NCI-H748 (cell line): ENCODE measurements around the gene PXDC1.

Experiments used
- DNase-seq: peaks from one replicate; lab custom pipeline; 2025; ENCODE audit not compliant: unreplicated experiment; lab: John Stamatoyannopoulos, UW

The PXDC1 gene

DNA sequence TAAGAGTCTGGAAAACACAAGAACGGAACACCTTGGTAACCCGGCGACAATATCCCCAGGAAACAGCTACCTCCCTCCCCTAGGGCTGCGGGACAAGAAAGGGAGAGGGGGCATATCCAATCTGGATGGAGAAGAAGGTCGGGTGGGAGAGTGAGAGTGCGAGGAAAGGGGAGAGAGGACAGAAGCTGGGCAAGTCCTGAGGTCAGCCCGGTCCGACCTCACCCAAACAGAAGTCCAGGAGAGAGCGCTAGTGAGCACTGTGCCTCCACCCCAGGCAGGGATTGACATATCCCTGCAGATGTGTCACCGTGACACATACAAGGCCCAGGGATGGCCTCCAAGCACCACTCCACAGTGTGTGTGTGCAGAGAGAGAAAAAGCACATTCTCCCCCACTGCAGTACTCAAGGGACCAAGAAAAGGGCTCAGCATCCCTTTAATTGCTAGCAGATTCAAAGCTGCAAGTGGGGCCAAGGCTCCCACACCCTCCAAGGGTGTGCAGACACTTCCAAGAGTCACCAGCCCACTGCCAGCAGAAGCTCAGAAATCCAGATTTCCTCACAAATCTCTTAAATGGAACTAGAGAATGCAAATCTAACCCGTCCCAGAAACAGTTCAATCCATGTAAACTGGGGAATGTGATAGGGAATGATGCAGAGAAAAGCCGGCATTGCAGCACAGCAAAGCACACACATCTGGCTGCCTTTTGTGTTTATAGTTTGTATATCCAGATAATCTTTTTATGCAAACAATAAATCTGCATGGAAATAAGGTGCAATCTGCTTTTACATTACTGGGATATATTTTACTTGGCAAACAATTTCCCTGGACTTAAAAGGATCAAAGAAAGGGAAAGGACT lies 3.1 kb downstream of the PXDC1 start:
- peak; percentile 53 for DNase-seq

DNA sequence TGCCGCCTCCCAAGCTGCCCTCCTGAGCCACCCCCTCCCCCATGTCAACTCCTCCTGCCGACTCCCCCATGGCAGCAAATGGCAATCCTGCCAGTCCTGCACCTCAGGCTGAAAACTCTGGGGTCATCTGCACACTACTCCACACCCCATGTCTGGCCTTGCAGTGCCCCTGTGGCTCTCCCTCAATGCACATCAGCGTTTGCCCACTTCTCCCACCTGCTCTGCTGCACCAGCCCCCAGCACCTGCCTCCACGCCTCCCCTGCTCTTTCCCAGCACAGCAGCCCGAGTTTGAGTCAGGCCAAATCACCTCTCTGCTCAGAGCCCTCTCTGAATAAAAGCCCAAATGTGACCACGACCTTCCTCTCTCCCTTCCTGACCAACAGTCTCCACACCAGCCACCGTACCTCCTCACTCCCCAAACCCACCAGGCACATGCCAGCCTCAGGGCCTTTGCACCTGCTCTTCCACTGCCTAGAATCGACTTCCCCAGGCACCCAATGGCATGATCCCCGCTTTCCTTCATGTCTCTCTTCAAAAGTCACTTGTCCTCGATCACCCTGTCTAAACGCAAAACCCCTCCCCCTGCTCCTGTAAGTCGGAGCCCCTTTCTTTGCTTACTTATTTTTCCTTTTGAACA lies 4.3 kb downstream of the PXDC1 start:
- no peak for DNase-seq

DNA sequence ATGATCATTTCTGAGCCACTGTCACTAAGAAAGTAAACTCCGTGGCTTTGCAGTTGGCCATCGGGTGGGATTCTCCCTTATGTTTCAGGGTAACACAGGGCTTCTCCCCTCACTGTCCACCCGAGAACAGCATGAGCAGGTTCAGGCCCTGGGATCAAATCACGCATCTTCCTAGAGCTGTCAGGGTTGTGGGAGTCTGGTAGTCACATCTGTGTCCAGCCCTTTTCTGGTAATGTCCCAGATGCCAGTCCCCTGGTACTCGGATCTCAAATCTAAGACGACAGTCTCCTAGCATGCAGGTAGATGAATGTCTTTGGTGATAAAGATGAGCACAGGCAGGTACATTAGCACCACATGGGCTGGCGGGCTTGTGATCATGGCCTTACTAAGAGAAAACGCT lies 4.8 kb downstream of the PXDC1 start:
- no peak for DNase-seq

DNA sequence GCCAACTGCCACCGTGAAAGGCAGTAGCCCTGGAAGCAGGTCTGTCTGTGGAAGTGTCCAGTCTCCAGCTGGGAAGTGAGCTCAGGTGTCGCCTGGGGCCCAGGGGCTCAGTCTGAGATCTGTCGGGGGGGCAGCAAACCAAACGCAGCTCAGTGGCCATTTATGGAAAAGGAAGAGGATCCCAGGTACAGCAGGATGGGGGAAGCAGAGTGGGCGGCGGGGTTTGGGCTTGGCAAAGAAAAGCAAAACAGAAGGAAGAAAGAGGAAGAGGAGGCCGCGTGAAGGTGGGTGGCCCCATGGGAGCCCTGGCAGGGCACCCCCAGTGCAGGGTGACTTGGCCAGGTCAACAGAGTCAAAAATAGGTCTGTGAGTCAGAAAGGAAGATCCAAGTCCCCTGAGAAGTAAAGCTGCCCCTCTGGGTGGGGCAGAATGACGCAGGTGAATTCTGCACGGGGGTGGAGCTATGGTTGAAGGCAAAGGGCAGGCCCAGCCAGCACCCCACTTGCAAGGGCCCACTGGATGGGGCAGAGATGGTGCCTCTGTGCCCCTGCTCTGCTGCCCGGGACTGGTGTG lies 5.3 kb downstream of the PXDC1 start:
- no peak for DNase-seq

DNA sequence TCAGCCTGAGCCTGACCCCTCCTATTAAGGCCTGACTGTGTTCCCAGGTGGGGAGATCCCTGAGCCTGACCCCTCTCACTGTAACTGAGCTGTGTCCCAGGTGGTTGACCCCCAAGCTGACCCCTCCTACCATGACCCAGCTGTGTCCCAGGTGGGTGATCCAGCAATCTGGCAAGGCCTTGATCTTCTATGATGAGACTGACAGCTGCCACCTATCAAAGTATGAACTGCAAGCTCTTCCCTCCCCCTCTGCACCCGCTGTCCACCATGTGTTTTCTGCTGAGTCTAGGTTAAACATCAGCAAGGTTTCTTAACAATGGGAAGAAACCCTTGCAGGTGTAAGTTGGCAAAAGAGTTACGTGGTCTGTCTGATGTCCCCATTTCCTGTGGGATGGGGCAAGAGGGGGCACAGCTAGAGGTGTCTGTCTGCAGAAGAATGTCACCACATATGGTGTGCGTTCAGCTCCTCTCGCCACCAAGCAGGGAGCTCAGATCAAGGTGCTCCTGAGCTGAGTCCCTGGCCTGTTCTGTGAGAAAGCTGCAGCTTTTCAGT lies 5.9 kb downstream of the PXDC1 start:
- DNase-seq = no peak

DNA sequence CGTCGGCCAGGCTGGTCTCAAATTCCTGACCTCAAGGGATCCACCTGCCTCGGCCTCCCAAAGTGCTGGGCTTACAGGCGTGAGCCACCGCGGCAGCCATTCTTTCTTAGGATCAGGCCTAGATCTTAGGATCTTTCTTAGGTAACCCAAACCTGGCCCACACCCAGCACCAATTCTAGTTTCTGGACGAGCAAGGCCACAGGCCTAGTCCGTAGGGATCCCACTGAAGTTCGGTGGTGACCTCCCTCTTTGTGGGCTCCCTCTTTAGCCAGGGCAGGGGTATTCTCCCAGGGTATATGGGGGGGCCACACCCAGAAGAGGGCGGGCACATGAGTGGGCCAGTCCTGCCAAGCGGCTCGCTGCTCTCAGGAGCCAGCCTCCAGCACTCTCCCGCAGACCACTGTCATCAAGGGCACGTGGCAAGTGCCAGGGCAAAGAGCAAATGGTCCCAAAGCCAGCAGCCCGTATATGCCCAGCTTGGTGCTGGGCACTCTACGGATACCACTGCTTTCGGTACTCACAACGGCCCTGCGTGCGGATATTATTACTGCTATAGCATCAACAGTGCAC lies 6.5 kb downstream of the PXDC1 start:
- DNase-seq = no peak

DNA sequence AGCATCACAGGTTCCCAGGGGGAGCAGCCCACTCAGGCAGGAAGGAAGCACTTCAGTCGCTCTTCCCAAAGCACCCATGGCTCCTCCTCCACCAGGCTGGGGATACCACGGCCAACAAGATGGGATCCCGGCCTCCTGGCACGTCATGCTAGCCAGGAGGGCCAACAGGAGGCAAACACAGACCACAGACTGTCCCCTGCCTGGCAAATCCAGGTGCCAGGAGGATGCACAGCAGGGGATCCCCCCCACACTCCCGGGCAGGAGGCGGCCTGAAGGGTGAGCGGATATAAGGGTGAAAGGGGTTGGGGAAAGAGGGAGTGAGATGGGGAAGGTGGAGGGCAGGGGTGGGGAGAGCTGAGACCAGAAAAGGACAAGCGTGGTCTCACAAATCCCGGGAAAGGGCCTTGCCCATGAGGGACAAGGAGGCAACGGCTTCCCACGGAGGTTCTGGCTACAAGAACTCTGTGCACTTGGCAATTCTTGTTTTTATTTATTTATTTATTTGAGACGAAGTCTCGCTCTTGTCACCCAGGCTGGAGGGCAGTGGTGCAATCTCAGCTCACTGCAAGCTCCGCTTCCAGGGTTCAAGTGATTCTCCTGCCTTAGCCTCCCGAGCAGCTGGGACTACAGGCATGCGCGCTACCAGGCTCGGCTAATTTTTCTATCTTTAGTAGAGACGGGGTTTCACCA lies 7.2 kb downstream of the PXDC1 start:
- no peak for DNase-seq

DNA sequence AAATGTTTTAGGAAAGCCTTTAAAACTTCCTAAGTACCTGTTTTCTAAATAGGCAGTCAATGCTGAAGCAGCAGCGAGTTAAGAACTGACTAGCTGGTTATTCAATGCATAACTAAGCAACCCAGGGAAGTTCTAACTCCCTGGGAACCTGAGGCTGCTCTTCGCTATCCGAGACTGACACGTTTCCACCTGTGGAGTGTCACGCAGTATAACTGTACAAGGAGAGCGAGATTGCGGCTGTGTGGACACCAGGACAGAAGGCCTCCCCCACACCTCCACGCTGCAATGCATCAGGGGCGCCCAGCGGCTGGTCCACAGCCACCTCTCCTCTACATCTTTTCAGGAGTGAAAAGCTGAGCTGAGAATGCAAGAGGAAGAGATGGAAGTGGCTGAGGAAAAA lies 8.0 kb downstream of the PXDC1 start:
- DNase-seq = no peak

DNA sequence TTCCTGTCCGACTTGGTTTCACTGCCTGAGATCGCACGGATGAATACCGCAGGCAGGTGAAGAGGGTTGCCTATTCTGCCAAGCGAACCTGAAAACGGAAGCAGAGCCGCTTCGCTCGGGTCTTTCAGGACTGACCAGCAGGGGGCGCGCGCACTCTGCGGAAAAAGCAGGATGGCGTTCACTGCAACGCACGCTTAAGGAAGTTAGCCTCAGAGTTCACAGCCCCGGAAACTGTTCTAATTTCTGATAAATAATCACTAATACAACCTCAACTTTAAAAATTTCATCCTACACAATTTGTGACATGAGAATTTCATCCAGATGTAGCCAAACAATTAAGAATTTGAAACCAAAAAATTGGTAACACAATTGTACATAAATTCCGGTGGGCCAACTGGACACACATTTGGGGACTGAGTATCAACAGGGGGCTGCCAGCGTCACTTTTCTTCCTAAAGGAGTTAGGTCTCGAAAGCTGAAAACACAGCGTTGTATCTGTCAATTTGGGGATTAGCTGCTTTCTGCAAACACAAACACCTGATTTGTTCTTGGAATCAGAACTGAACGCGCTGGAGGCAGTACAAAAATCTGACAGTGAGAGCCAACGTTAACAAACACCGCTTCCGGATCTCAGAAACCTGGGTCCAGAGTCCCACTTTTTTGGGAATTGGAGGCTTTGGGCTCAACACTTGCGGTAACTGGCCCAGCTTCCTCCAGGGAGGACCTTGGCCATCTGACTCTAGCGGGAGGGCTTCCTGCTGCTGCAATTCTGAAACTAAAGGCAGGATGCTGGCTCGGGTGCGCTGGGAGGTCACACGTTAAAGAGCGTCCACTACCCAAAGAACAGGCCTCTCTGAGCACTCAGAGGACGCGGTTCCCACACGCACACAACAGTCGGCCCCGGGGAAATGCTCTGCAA lies 8.8 kb downstream of the PXDC1 start:
- peak; percentile 83 for DNase-seq

DNA sequence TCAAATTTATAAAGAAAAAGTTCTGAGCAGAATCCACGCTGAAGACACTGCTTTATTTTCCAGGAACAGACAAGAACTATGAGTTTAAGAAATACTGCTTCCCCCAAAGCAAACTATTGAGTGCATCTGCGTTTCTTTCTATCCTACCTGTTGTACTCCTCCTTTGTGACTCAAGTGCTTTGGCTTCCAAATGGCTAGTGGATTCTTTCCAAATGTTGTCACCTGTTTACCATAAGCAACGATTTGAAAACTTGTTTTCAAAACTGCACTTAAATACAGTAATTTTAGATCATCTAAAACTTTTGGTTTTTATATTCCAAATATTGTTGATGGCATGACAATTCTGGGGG lies 9.5 kb downstream of the PXDC1 start:
- DNase-seq = no peak

DNA sequence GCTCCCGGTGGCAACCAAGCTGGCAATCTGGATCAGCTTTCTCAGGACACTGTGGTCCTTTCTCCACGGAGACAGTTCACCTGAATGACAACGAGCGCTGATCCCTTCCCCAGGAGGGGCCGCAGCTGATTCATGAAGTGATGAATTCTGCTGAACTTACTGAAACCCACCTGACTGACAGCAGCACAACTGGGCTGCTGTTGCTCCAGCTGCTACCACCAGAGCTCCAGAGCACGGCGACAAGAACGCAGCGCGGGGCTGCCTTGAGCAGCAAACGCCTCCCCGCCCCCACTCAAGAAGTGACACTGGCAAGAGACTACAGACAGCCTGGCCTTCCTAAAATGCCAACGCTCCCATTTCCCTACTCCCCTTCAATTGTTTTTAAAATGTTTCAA lies 10.0 kb downstream of the PXDC1 start:
- no peak for DNase-seq

DNA sequence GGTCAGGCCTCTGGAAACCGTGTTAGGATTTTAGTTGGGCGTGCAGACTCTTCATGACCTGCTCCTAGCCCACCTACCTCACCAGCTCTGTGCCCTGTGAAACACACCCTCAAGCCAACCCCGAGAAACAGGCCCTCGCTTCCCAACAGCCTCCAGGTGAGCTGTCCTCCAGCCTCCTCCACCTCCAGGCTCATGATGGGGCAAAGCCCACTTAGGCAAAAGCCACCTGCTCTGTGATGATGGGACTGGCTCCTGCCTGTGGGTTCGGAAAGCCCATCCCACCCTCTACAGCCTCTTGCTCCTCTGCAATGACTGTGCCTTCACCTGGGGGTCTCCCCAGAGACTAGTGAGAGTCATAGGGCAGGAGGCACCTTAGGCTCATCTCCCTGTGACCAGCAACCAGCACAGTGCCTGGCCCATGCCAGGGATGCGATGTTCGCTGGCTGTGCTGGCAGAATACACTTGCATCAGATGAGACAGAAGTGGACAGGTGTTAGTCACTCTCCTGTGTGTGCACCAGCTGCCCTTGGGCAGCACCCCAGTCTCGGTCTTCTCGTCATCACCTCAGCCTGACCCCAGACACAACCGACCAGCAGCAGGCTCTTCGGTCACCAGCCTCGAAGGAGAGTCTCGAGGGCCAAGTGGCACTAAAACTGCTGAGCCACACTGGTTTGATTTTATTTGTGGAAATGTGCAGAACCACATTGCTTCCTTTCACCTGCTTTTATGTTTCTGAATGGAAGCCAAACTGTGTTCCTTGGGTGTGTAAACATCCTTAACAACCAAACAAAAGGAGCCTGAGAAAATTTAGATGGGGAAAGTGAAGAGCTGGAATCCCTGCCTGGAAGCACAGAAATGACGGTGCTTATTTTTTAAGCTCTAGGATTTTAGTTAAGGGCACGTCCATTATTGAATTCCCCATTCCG lies 10.7 kb downstream of the PXDC1 start:
- DNase-seq = peak; percentile 63

DNA sequence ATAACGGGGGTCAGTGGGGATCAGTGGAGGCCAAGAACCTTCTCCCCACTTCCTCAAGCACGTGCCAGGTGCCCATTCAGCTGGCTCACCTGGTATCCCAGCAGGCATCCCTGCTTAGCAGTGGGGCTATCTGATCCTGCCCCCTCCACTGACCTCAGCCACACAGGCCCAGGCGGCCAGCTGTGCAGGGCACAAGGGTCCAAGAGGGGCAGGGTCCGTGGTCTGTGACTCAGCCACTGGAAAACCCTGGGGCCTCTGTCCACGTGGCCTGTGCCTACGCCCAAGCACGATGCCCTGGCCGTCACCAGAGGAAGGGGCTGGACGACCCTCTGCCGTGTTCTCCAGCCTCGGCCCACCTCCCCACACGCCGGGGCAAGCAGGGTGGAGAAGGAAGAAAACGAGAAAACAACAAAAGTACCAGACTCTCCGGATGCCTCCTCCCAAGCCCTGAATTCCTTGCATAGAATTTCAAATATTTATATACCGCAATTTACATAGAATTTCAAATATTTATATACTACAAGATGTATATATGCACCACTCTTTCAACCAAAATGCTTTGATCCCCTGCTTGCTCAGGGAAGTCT lies 12.1 kb downstream of the PXDC1 start:
- no peak for DNase-seq

DNA sequence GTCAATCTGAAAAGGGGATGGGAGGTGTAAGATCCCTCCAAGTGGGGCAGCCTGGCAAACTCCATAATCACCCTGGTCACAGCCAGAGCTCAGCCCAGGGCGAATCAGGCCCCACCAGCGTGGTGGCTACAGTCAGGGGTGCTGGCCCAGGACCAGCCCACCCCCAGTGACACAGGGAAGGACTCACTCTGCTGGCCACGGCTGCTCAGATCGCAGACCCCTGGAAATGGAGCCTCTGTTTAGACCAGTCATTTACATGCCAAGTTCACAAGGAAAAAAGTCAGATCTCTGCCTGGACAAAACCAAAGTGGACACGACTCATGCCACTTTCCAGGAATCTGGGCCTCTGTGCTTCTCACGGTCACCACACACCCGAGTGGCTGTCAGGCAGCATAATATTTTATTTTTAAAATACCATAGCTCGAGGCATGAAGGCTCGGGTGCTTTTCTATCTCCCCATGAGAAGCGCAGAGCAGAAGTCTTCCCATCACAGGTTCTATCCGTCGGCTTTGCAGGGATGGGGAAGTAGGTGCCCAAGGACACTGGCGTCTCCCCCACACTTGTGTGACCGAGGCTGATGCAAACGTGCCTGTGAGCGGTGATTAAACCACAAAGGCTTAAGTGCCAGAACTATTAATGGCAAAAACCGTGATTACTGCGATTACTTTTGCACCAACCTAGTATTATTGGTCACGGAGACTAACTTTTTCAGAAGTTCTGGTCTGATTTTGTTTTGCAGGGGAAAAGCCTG lies 13.0 kb downstream of the PXDC1 start:
- no peak for DNase-seq

DNA sequence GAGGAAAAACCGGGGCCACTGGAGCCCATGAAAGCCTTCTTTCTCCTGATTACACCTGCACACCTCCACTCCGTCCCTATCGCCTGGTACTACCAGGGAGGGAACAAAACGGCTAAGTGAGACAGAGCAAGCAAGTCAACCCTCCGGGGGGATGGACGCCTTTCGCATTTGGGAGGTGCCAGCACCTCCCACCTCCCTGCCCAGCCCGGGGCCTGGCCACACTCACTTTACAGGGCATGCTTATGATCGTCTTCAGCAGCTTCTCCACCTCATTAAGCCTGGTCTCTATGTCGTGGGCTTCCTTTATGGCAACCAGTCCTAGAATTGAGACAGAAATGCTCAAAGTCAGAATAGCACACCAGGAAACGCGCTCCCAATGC lies 13.7 kb downstream of the PXDC1 start:
- no peak for DNase-seq

DNA sequence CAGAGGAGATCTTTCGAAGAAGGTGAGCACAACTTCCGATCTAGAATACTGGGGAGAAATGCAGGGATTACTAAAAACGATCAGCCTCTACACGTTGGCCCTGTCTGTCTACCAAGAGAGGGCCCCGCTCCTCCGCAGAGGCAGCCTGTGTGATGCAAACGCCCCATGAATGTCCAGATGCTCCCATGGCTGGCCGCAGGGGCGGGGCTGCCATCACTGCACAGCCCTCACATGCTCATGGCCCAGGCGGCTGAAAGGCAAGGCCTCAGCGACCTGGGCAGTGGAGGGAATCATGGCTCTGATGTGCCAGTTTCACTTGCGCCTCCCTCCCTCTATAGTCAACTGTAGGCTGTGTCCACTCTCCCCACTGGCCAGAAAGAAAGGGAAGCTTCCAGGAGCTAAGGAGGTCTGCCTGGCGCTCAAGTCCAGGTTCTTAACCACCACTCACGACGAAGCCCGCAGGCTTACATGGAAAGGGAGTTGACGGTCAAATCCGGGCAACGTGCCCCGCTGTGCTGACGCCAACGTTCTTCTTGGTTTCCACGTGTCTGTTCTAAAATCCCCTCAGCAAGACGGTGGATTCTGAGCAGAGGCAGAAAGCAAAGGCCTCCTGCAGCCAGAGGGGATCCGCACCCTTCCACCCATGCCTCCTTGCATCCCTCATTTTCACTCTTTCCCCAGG lies 14.2 kb downstream of the PXDC1 start:
- no peak for DNase-seq

DNA sequence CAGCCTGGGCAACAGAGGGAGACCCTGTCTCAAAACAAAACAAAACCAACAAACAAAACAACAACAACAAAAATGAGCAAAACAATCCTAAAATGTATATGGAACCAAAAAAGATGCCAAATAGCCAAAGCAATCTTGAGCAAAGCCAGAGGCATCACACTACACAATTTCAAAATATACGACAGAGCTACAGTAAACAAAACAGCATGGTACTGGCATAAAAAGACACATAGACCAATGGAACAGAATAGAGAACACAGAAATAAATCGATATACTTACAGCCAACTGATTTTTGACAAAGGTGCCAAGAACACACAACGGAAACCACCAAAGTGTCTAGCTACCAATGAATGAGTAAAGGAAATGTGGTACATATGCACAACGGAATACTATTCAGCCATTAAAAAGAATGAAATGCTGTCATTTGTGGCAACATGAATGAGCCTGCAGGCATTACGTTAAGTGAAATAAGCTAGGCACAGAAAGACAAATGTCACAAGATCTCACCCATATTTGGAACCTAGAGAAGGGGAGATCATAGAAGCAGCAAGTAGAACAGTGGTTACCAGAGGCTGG lies 16.4 kb downstream of the PXDC1 start:
- DNase-seq = no peak
